ENCODE measurements around the gene FHIT.
"Not testable (repeated sequence)": the region's sequence is repeated elsewhere in the genome, so short reads cannot be mapped to it uniquely, and the experiment has no call there.

FHIT gene

DNA sequence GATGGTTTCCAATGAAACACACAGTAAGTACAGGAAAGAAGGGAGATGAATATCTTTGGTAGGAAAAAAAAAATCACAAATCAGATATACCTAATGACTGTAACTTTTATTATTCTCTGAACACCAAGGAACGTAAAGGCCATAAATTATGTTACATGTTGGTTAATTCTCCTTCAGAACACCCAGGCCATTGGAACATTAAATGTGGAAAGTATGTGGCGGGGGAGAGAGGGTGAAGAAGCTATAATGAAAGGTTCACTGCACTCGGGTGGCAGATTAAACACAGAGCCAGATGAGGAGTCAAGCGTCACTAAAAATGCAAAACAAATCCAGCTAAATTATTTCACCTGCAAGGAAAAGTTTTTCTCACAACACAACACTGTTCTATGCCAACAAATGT lies 193.8 kb downstream of the FHIT start:
- DNase-seq (ENCODE audit: low read depth in 2 of 2), result no peak

DNA sequence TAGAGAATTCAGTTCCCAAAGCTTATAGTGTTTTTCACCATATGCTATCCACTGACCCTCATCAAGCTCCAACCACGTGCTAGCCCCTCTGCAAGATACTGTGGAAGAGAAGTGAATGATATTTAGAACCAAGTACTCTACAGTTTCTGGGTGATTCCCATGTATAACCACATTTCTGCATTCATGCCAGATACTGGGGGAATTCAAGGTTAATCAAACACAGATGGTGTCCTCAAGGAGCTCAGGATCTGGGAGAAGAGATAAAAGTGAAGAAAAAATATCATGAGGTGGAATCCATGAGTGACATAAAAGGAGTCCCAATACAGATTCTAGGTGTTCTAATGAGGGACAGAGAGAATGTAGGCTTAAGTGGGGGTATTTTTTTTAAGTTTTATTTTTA lies 195.8 kb downstream of the FHIT start:
- no peak for DNase-seq (ENCODE audit: low read depth in 2 of 2)

DNA sequence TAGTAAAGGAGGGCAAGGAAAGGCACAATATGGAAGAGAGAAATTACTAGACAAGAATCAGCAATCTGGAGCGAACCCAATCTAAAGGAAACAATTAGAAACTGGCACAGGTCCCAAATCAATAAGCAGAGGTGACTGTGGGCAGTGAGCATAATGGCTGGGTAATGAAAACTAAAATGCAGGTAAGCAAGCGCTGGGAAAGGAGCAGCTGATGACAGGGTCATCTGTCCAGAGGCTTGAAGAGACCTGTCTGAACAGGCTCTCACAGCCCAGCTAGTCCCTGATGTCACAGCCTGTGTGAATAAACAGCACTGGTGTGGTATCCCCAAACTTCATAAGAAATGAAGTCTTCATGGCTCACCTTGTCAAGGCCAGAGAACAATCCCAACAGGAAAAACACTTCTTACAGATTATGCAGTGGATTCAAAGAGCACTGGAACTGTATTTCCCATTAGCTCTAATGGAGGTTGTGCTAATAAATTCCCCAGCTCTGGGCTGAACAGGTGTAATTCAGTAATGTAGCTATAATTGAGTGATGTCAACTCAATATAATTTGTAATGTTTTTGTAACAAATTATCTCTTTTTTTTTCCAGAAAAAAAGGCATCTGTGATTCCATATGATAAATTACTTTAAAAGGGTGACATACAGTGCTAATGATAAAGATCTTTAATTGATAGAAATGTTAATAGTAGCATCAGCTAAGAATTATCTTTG lies 197.3 kb downstream of the FHIT start:
- no peak for DNase-seq (ENCODE audit: low read depth in 2 of 2)

- DNase-seq (ENCODE audit: low read depth in 2 of 2), result no peak
Measured at GRCh38 chr3:61052851-61053250, 198.4 kb downstream of the FHIT start.

- no peak for DNase-seq (ENCODE audit: low read depth in 2 of 2)
Measured at GRCh38 chr3:61051666-61052065, 199.6 kb downstream of the FHIT start.

- DNase-seq (ENCODE audit: low read depth in 2 of 2), result not testable (repeated sequence)
Measured at GRCh38 chr3:61045169-61045568, 206.1 kb downstream of the FHIT start.

DNA sequence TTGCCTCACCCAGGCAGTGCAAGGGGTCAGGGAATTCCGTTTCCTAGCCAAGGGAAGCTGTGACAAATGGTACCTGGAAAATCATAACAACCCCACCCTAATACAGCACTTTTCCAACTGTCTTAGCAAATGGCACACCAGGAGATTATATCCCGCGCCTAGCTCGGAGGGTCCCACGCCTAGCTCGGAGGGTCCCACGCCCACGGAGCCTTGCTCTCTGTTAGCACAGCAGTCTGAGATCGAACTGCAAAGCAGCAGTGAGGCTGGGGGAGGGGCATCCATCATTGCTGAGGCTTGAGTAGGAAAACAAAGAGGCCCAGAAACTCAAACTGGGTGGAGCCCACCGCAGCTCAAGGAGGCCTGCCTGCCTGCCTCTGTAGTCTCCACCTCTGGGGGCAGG lies 208.1 kb downstream of the FHIT start:
- no peak for DNase-seq (ENCODE audit: low read depth in 2 of 2)

DNA sequence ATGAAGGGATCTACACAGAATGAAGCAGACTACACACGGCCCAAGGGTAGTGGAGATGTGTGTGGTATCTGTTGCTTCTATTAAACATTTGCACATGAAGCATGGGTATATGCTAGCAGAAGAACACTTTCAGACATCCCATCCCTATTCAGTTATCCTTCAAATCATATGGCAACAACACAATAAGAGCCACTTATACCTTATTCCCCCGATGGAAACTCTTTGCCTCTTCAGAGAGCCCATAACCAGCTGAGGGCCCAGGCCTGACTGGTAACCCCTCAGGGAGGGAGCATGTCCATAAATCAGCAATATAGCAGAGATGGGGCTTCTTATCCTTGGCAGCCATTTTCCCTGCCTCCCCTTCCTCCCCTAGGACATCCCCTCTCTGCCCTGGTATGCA lies 210.6 kb downstream of the FHIT start:
- no peak for DNase-seq (ENCODE audit: low read depth in 2 of 2)

DNA sequence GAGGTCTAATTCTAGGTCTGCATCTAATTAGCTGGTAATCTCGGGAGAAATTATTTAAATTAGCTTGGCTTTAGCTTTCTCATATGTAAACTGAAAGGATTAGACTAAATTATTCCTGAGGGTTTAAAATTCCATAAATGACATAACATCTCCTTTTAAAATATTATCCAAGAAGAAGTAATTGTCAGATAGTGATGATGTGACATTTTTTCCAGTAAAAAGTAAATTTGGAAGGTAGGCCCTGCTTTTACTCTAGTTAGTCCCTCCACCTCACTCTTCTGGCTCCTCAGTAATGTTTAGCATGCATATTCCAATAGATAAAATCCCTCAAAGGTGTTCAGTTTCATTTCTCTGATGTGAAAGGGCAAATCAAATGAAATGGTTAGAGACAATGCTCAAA lies 215.7 kb downstream of the FHIT start:
- DNase-seq (ENCODE audit: low read depth in 2 of 2), result no peak

- no peak for DNase-seq (ENCODE audit: low read depth in 2 of 2)
Measured at GRCh38 chr3:61032991-61033390, 218.3 kb downstream of the FHIT start.

DNA sequence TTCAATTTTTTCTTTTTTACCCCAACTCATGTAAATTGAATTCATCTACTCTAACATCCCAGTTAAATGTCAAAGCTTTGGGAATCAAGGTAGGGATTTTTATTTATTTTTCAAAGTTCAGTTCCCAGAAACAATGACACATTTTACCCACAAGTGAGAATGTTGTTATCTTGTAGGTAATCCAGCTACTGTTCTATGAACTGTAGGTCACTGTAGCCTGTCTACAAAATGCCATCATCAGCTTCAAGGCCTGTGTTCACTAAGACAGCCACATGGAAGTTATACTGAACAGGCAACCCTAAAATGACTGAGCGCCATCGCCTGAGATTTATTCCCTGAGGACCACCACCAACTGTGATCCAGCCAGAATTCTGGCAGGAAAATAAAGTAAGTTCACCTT lies 219.7 kb downstream of the FHIT start:
- no peak for DNase-seq (ENCODE audit: low read depth in 2 of 2)

- no peak for DNase-seq (ENCODE audit: low read depth in 2 of 2)
Measured at GRCh38 chr3:61030469-61031035, 220.7 kb downstream of the FHIT start.

DNA sequence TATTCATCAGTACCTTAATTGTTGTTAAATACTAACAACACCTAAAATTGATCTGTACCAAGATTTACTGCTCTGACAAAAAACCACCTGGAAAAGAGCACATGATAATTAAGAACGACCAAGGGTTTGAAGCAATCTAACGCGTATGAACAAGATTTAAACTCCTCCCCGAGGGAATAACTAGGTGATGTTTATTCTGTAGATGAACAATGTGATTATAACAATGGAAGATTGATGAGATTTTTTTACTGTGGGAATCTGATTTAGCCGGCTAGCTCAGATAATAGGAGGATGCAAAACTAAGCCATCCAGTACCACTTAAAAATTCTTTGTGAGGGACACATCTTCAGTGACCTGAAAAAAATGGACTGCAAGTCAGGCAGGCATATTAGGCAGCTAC lies 222.1 kb downstream of the FHIT start:
- no peak for DNase-seq (ENCODE audit: low read depth in 2 of 2)

GRCh38 chr3:61018807-61019206 lies 232.4 kb downstream of the FHIT start:
- no peak for DNase-seq (ENCODE audit: low read depth in 2 of 2)

DNA sequence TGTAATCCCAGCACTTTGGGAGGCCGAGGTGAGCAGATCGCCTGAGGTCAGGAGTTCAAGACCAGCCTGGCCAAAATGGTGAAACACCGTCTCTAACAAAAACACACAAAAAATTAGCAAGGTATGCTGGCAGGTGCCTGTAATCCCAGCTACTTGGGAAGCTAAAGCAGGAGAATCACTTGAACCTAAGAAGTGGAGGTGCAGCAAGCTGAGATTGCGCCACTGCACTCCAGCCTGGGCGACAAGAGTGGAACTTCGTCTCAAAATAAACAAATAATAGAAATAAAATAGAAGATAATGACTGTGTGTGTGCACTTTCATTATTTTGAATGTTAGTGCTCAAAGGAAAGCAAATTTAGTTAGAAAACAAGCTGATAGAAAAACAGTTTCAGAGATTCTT lies 234.2 kb downstream of the FHIT start:
- DNase-seq (ENCODE audit: low read depth in 2 of 2), result not testable (repeated sequence)

GRCh38 chr3:61015859-61016258 lies 235.4 kb downstream of the FHIT start:
- no peak for DNase-seq (ENCODE audit: low read depth in 2 of 2)

- DNase-seq (ENCODE audit: low read depth in 2 of 2), result no peak
Measured at GRCh38 chr3:61015408-61015807, 235.8 kb downstream of the FHIT start.

DNA sequence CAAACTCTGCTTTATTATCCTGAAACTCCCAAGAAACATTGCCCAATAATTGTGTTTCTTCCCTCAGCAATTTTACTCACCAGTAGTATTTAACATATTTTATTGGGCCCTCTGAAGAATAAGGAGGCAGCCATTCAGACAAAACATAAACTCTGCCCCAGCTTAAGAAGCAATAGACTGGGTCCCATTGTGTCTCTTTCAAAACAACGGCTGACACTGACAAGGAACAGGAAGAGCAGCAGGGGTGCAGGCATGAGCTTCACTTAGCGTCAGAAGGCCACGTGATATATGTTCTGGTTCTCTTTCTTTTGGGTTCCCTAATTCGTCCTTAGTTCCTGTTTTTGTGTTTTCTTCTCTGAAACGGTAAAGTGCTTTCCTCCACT lies 242.3 kb downstream of the FHIT start:
- no peak for DNase-seq (ENCODE audit: low read depth in 2 of 2)

DNA sequence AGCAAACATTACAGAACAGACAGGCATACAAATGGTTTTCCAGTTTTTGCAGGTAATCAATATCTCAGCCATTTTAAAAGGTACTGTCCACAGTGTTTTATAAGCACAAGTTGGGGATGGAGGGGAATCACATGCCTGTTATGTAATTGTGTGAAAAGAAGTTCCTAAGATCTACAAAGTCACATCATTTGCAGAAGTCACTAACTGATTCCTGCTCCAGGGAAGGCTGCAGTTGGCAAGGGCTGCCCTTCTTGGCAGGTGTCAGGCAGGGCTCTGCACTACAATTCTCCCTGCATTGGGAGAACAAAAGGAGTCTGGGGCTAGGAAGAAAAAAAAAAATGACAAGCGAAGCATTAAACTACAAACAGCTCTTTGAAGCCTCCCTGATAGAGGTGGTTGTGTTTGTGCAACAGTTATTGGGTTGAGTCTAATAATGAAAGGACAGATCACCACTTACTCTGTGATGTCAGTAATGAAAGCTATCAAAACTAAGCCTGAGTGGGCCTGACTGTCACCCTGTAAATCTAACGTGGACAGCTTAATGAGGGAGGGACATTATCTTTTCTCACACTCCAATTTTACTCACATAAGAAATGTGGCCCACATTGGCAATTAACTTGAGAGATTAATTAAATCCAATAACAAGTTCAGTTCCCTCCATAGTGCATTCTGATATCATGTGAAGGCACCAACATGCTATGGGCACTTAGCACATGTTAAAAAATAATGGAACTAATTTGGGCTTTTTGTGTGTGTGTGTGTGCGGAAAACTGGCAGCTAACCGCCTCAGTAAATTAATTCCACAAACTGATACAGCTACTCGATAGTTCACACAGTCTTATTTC lies 242.9 kb downstream of the FHIT start:
- DNase-seq (ENCODE audit: low read depth in 2 of 2), result no peak

DNA sequence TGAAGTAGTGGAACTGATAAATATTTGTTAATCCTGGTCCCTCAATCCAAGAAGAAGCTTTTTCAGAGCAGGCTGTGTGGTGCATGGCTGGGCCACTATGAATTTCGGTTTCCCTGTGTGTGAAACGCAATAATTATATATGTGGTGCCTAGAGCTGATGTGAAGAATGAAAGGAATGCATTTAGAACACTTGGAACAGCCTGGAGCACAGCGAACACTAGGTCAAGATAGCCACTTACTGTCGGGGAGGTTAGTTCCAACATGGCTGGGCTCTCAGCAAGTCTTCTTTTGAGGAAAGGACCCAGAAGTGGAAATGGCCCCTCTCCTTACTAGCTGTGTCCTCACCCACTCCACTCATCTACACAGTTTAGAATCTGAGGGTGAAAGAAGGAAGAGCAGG lies 245.7 kb downstream of the FHIT start:
- no peak for DNase-seq (ENCODE audit: low read depth in 2 of 2)

GRCh38 chr3:60998858-60999257 lies 252.4 kb downstream of the FHIT start:
- no peak for DNase-seq (ENCODE audit: low read depth in 2 of 2)

- no peak for DNase-seq (ENCODE audit: low read depth in 2 of 2)
Measured at GRCh38 chr3:60992395-60992794, 258.9 kb downstream of the FHIT start.

GRCh38 chr3:60990442-60990730 lies 260.9 kb downstream of the FHIT start:
- DNase-seq (ENCODE audit: low read depth in 2 of 2), result no peak
